Kidney epithelial cell (primary cell): ENCODE data around the gene PPDPF. TPM values are rescaled to one million over a fixed set of nuclear protein-coding genes. Genes with fewer than 3 reads are reported as not detected.
"Not testable (repeated sequence)": the region's sequence is repeated elsewhere in the genome, so short reads cannot be mapped to it uniquely, and the experiment has no call there.

ENCODE experiments used
- DNase-seq: peaks from one replicate; pipeline ENCODE4 v3.0.0-alpha.2; 2010; ENCODE audit warnings: low read depth
- H3K27me3 ChIP-seq: 2 replicates; pipeline ENCODE4 v1.6.0; 2011; ENCODE audit warnings: low read length; ENCODE audit not compliant: control insufficient read depth, insufficient read depth
- H3K36me3 ChIP-seq: 2 replicates; pipeline ENCODE4 v1.5.1; 2011; ENCODE audit warnings: low read length; ENCODE audit not compliant: control insufficient read depth, insufficient read depth
- H3K4me3 ChIP-seq: 2 replicates; pipeline ENCODE4 v1.5.1; 2011; ENCODE audit warnings: low read depth, mild to moderate bottlenecking, control low read depth, low read length
- total RNA-seq: library from RNA; depleted of rRNA; stranded (reverse); fragments of >200 nt; gene quantifications from 2 replicates; pipeline ENCODE4 v1.2.3, GENCODE V29; 2015
- TF ChIP-seq, protein P1 (sequence below): IDR thresholded peaks from 2 replicates; pipeline ENCODE4 v1.5.1; 2011; ENCODE audit warnings: mild to moderate bottlenecking, moderate library complexity, low read length, control low read depth, inconsistent platforms; ENCODE audit not compliant: insufficient read depth, poor library complexity, severe bottlenecking

Gene PPDPF
- total RNA-seq, 1 donor from 2014 or later, result 114 TPM

DNA sequence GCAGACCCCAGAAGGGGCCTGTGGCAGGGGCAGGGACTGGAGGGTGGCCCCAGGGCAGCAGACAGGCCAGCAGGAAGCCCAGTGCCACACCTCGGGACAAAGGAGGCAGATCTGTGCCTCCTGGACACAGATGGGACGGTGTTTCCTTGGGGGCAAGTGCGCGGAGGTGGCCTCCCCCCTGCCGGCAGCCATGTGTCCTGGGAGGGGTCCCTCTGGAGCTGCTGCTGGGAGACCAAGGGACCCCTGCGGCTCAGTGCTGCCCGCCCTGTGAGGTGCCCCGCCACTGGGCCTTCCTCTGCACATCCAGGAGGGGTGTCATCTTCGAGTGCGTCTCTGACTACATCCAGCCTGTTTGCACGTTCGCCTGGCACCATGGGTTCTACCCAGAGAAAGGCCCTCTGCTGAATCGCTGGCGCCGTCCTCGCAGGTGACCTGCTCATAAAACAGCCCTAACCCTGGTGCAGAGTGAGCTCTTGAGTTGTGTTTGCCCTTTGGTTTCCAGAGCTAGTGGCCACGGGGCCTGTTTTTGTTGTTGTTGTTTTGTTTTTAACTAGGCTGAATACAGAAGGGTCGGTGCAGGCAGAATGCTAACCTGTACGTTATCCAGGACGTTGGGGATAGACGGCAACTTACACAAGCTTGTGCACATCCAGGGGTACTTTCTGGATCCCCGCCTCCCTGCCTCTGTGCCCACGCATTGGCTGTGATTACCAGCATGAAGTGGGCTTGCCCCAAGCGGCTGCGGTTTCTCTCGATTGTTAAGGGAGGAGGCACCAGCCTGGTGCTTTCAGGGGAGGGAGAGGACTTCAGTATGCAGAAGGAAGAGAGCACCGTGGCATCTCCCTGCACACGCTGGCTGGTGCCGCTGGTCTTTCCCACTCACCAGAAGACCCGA lies 46.8 kb upstream of the PPDPF start:
- TF ChIP-seq, protein P1, sequence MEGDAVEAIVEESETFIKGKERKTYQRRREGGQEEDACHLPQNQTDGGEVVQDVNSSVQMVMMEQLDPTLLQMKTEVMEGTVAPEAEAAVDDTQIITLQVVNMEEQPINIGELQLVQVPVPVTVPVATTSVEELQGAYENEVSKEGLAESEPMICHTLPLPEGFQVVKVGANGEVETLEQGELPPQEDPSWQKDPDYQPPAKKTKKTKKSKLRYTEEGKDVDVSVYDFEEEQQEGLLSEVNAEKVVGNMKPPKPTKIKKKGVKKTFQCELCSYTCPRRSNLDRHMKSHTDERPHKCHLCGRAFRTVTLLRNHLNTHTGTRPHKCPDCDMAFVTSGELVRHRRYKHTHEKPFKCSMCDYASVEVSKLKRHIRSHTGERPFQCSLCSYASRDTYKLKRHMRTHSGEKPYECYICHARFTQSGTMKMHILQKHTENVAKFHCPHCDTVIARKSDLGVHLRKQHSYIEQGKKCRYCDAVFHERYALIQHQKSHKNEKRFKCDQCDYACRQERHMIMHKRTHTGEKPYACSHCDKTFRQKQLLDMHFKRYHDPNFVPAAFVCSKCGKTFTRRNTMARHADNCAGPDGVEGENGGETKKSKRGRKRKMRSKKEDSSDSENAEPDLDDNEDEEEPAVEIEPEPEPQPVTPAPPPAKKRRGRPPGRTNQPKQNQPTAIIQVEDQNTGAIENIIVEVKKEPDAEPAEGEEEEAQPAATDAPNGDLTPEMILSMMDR, result no peak
- no peak for DNase-seq

DNA sequence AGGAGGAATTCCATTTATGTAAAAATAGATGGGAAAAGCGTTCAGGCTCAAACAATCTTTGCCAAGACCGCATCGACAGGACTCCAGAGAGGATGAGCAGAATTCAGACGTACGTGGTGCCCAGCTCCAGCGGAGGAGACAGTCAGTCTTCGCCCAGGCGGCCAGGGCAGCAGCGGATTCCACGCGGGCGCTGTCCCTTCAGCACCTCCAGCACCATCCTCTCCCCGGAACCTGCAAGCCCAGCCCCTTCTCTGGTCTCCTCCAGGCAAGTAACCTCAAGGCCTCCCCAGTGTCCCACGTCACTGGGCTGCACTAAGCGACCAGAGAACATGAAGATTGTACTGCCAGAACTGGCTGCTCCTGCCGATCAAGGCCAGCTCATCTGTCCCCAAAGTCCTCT lies 45.4 kb upstream of the PPDPF start:
- DNase-seq, result no peak
- Histone ChIP-seq H3K27me3 (peaks cover 71% of the 10 kb centered on the region), H3K4me3 (no peak overlapping the region), H3K36me3 (no peaks in the 10 kb centered on the region)
- TF ChIP-seq, protein P1, result no peak

More for the DNA sequence above, 46.8 kb upstream of the PPDPF start:
- H3K4me3 ChIP-seq, result no peak overlapping the region
- H3K36me3 ChIP-seq, result no peaks in the 10 kb centered on the region
- H3K27me3 ChIP-seq, result peaks cover 81% of the 10 kb centered on the region

DNA sequence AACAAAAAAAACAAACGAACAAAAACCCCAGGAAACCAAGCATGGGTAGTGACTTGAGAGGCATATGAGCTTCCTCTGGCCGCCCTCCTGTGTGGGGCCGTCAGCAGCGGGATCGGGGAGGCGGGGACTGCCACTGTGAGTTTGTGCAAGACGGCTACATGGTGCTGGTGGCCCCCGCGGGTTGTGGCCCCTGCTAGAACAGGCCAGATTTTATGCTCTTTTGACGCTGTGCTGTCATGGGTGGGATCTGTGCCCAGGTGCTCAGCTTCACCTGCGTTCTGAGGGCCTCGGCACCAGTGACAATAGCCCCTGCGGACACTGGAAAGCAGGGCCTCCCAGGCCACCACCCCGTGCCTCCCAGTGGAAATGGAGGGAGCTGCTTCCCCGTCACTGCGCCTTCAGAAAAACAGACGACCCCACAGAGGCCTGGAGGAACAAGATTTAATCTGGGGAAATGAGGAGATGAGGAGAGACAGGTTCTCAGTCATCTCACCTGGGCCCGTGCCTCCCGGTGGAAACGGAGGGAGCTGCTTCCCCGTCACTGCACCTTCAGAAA lies 43.4 kb upstream of the PPDPF start:
- TF ChIP-seq, protein P1, result no peak
- Histone ChIP-seq H3K4me3 (no peak overlapping the region), H3K27me3 (peaks cover 62% of the 10 kb centered on the region), H3K36me3 (no peaks in the 10 kb centered on the region)
- DNase-seq, result no peak

DNA sequence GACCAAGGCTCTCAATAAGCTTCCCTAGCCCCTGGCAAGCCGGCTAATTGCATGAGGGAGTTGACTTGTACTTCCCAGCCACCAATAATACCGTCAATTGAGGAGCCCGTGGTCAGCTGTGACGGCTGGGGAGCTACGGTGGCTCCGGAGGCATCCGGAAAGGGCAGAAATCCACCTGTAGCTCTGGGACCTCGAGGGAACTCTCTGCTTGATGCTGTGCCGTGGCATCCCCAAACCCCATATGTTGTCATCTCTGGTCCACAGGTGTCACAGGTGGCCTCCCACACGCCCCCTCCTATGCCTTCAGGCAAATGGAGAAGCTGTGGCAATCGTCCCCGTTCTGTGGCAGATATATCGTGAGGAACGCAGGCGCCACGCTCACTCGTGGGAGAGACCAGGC lies 42.6 kb upstream of the PPDPF start:
- TF ChIP-seq, protein P1, result no peak
- H3K27me3 ChIP-seq, result peaks cover 66% of the 10 kb centered on the region

DNA sequence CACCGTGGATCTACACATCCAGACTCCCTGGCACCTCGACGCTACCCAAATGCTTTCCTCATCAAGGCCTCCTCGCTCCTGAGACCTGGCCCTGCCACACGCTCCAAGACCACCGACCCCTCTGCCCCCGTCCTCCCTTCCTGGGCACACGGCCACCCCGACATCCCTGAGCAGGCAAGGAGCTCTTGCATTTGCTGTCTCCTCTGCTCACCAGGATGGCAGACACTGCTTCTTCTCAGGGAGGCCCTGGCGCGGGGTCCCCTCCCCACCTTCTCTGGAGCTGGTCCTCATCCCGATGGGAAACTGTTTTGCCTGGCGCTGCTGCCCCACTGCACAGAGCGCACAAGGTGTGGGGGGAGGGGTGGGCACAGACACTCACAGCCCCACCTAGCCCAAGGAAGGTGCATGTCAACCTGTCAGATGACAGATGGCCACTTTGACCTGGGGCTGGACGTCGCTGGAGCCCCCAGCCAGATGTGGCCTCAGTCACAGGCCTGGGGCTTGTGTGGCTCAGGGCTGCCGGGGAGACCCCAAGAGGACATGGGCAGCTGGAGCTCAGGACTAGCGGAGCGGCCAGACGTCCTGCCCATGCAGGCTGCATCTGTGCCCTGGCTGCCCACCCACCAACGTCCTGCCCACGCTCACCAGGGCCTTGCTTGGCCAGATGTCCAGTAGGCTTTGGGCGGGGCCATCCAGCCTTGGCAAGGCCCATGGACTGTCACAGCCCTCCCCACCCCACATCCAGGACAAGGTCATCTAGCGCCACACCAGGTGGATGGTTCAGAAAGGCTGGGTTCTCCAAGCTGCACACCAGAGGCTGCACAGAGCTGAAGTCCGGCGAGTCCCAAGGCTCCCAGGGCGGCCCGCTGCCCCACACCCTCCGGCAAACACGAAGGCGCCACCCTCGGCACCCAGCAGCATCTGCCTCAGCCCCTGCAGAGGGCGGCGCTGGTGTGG lies 41.9 kb upstream of the PPDPF start:
- no peaks in the 10 kb centered on the region for H3K36me3 ChIP-seq
- no peak overlapping the region for H3K4me3 ChIP-seq
- H3K27me3 ChIP-seq, result peaks cover 64% of the 10 kb centered on the region
- no peak for DNase-seq
- TF ChIP-seq, protein P1, result no peak

More for the DNA sequence above, 42.6 kb upstream of the PPDPF start:
- H3K36me3 ChIP-seq, result no peaks in the 10 kb centered on the region
- no peak for DNase-seq
- no peak overlapping the region for H3K4me3 ChIP-seq

DNA sequence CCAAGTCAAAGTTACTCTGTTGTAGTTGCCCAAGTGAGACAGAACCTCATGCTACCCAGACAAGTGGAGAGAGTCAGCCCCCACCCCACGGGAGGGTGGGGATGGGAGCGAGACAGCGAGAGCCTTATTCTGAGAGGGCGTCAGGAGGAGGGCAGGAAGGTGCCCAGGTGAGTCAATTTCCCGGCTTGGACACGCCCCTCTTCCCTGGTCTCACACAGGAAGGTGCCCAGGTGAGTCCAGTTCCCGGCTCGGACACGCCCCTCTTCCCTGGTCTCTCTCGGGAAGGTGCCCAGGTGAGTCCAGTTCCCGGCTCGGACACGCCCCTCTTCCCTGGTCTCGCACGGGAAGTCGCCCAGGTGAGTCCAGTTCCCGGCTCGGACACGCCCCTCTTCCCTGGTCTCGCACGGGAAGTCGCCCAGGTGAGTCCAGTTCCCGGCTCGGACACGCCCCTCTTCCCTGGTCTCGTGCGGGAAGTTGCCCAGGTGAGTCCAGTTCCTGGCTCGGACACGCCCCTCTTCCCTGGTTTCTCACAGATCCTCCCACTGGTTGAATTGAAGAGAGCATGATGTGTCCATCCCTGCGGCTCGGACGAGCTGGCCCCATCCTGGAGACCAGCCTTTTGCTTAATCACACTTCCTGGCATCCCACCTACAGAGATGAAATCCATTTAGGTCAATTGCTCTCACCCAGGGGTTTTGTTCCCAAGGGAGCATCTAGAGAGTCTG lies 40.7 kb upstream of the PPDPF start:
- not testable (repeated sequence) for H3K4me3 ChIP-seq, H3K36me3 ChIP-seq, DNase-seq
- H3K27me3 ChIP-seq, result peaks cover 59% of the 10 kb centered on the region
